PC-9 (cell line): ENCODE results near the gene PDPK1. TPM values are rescaled to one million over a fixed set of nuclear protein-coding genes. Genes with fewer than 3 reads are reported as not detected.

Experiments
- Bru-seq: library from RNA; stranded (reverse); fragments of 400-500 nt; gene quantifications from one replicate; lab custom pipeline; 2021; lab: Mats Ljungman, UMichigan
- BruChase-seq, 2 experiments: library from RNA; stranded (reverse); fragments of 400-500 nt; gene quantifications; one replicate each; lab custom pipeline; 2021; lab: Mats Ljungman, UMichigan
- BruUV-seq: library from RNA; stranded (reverse); fragments of 400-500 nt; replicated peaks from 2 replicates; lab custom pipeline; 2021; lab: Mats Ljungman, UMichigan
- CTCF ChIA-PET: fragments of 300-600 bp; sonication (Branson Sonifier 250); formaldehyde crosslinking; loops from one replicate; lab custom pipeline; 2022; ENCODE audit warnings: antibody characterized with exemption; lab: Charles Lee
- POLR2A ChIA-PET: fragments of 300-600 bp; sonication (Branson Sonifier 250); formaldehyde crosslinking; loops from one replicate; lab custom pipeline; 2022; ENCODE audit warnings: antibody characterized with exemption; ENCODE audit not compliant: unreplicated experiment; lab: Charles Lee
- DNase-seq, 2 experiments: peaks; one replicate each; pipeline versions ENCODE4 v3.0.0 to v3.0.0-alpha.2; 2015 to 2022; ENCODE audit warnings: mixed read lengths in 1 of 2
- H2AFZ ChIP-seq: fragments of 200-600 bp; sonication (generic); 2 replicates; pipeline ENCODE4 v1.8.1; 2017; ENCODE audit warnings: antibody characterized with exemption
- H3F3A ChIP-seq: fragments of 200-600 bp; sonication (generic); 2 replicates; pipeline ENCODE4 v1.8.1; 2017; ENCODE audit warnings: antibody characterized with exemption, mild to moderate bottlenecking, low read depth; ENCODE audit not compliant: insufficient read depth
- H3K27ac ChIP-seq: fragments of 200-600 bp; sonication (generic); 2 replicates; pipeline ENCODE4 v1.6.1; 2016; ENCODE audit warnings: mixed run types
- H3K27me3 ChIP-seq: fragments of 200-600 bp; sonication (generic); 2 replicates; pipeline ENCODE4 v1.6.1; 2016; ENCODE audit warnings: low read depth, mixed run types; ENCODE audit not compliant: insufficient read depth
- H3K36me3 ChIP-seq: fragments of 200-600 bp; sonication (generic); 2 replicates; pipeline ENCODE4 v1.6.1; 2016; ENCODE audit warnings: low read depth, mixed run types
- H3K4me1 ChIP-seq: fragments of 200-600 bp; sonication (generic); replicated peaks from 2 replicates; pipeline ENCODE4 v1.6.1; 2016; ENCODE audit warnings: mixed run types; ENCODE audit not compliant: insufficient read depth
- H3K4me2 ChIP-seq: fragments of 200-600 bp; sonication (generic); 2 replicates; pipeline ENCODE4 v1.6.1; 2017; ENCODE audit warnings: mixed run types
- H3K4me3 ChIP-seq: fragments of 200-600 bp; sonication (generic); 2 replicates; pipeline ENCODE4 v1.6.1; 2016; ENCODE audit warnings: mixed run types
- H3K79me2 ChIP-seq: fragments of 200-600 bp; sonication (generic); 2 replicates; pipeline ENCODE4 v1.6.1; 2017; ENCODE audit warnings: low read depth, mixed run types
- H3K9me2 ChIP-seq: fragments of 200-600 bp; sonication (generic); 2 replicates; pipeline ENCODE4 v1.8.1; 2017; ENCODE audit warnings: mild to moderate bottlenecking; ENCODE audit not compliant: insufficient read depth
- H3K9me3 ChIP-seq: fragments of 200-600 bp; sonication (generic); 2 replicates; pipeline ENCODE4 v1.8.1; 2016; ENCODE audit warnings: low read depth; ENCODE audit not compliant: insufficient read depth
- H4K20me1 ChIP-seq: fragments of 200-600 bp; sonication (generic); 2 replicates; pipeline ENCODE4 v1.8.1; 2017; ENCODE audit not compliant: insufficient read depth
- CTCF ChIP-seq: fragments of 200-600 bp; sonication (generic); conservative IDR thresholded peaks from 2 replicates; pipeline ENCODE4 v1.6.1; 2017; ENCODE audit warnings: mixed run types, antibody characterized with exemption, mild to moderate bottlenecking, moderate library complexity
- EZH2 ChIP-seq: fragments of 200-600 bp; sonication (generic); IDR thresholded peaks from 2 replicates; pipeline ENCODE4 v1.8.0; 2017; ENCODE audit warnings: antibody characterized with exemption, low read depth
- intact Hi-C: fragments of 100-400 bp; cut with micrococcal nuclease; formaldehyde crosslinking; loops from one replicate; pipeline ENCODE4 v1.10.0; 2022; ENCODE audit not compliant: unreplicated experiment
- long read RNA-seq: library from polyadenylated mRNA; stranded (forward); transcript quantifications from one replicate; pipeline ENCODE4 v2.0.0, GENCODE V29; 2022
- total RNA-seq: library from RNA; stranded (reverse); gene quantifications from 2 replicates; pipeline ENCODE4 v1.2.3, GENCODE V29; 2021

The PDPK1 gene
- total RNA-seq (43.2 and 46.8 TPM in 2 replicates), Bru-seq, nascent RNA (percentile 62 among the genes with signal in this experiment), BruChase-seq, experiment 1, labeled RNA remaining after a 2-hour chase (percentile 72 among the genes with signal in this experiment), BruChase-seq, experiment 2, labeled RNA remaining after a 6-hour chase (percentile 82 among the genes with signal in this experiment)
- long read RNA-seq, full-length matches to known transcripts: 3 of 25 reads
- long read RNA-seq, partial matches to known transcripts: 2 of 25 reads
- long read RNA-seq, other reads (novel, unspliced or antisense): 20 of 25 reads

- intact Hi-C loops: no loop called here
- peaks cover 26% of the 10 kb centered on the region for H3F3A ChIP-seq
- no peaks in the 10 kb centered on the region for H3K9me2 ChIP-seq
- DNase-seq: peak; percentile 83 to 98
- H3K36me3 ChIP-seq: no peaks in the 10 kb centered on the region
- H3K27ac ChIP-seq: peak within 1 kb of the TSS; percentile 68
- peak within 1 kb of the TSS; percentile 84 for H2AFZ ChIP-seq
- H4K20me1 ChIP-seq: peaks cover 6% of the 10 kb centered on the region; the same call in 1 of the 2 replicates
- H3K4me2 ChIP-seq: peak within 1 kb of the TSS; percentile 88
- CTCF ChIA-PET: interaction anchor here (0.7 kb wide), 1 partner anchor 153 kb away, joined by 4 read pairs; no protein-coding TSS in a partner anchor
- no TSS peak for BruUV-seq
- no peak for TF ChIP-seq CTCF
- TF ChIP-seq EZH2: no peak
- no peaks in the 10 kb centered on the region for H3K9me3 ChIP-seq
- H3K4me1 ChIP-seq: peaks cover 17% of the 10 kb centered on the region; the same call in 1 of the 2 replicates
- no peaks in the 10 kb centered on the region for H3K27me3 ChIP-seq
- H3K79me2 ChIP-seq: peaks cover 20% of the 10 kb centered on the region
- peak within 1 kb of the TSS; percentile 60 for H3K4me3 ChIP-seq
- POLR2A ChIA-PET: interaction anchor here (0.6 to 1.0 kb wide), 2 partner anchors 18 to 573 kb away, joined by 3 to 4 read pairs; partner anchors contain the start of genes AMDHD2 and RPS2
Observed at GRCh38 chr16:2537451-2538379, at the start of gene PDPK1. Gene PDPK1, plus strand, starts transcription at chr16:2538021. Its CDS starts 92 bp downstream, at chr16:2538113.

GRCh38 chr16:2489581-2489980 lies 48.2 kb upstream of the PDPK1 start:
- Histone ChIP-seq H3K9me3 (no peaks in the 10 kb centered on the region), H3K27me3 (no peaks in the 10 kb centered on the region), H3K27ac (no peak overlapping the region), H3K4me1 (no peaks in the 10 kb centered on the region), H4K20me1 (no peaks in the 10 kb centered on the region), H3K36me3 (no peaks in the 10 kb centered on the region), H3K4me2 (no peak overlapping the region), H2AFZ (no peak overlapping the region), H3F3A (no peaks in the 10 kb centered on the region), H3K4me3 (no peak overlapping the region), H3K9me2 (no peaks in the 10 kb centered on the region), H3K79me2 (no peaks in the 10 kb centered on the region; the same call in 1 of the 2 replicates)
- intact Hi-C loops: no loop called here
- POLR2A ChIA-PET: no interaction called here
- CTCF ChIA-PET: no interaction called here
- no TSS peak for BruUV-seq
- no peak for DNase-seq
- no peak for TF ChIP-seq EZH2
- TF ChIP-seq CTCF: no peak
